ENCODE results near the gene AKAP12. TPM values are rescaled to one million over a fixed set of nuclear protein-coding genes. Genes with fewer than 3 reads are reported as not detected.

The AKAP12 gene
- total RNA-seq, 1 experiment from 2014 or later, result 90.0 TPM

- no peak for TF ChIP-seq IRF1 (CRISPR knock-in tag; IDR thresholded peaks at IDR 0.05)
Observed at GRCh38 chr6:151391471-151392413, 152.0 kb downstream of the AKAP12 start, which contains the start of gene ZBTB2 (continued).

- no peaks in the 10 kb centered on the region for H3K27me3 Mint-ChIP-seq (ENCODE audit: low read depth)
- ChIA-PET CTCF (interaction anchor here (1.1 kb wide), 1 partner anchor 14 kb away, joined by 3 read pairs; no protein-coding TSS in a partner anchor), POLR2A (no interaction called here)
- peak overlapping the region; percentile 93 for H3K4me3 Mint-ChIP-seq
- H3K36me3 Mint-ChIP-seq, result peaks cover 25% of the 10 kb centered on the region
- peak overlapping the region; percentile 99 for H3K27ac Mint-ChIP-seq
- TF ChIP-seq MLX (CRISPR knock-in tag; IDR thresholded peaks at IDR 0.05) (no peak), ELF4 (CRISPR knock-in tag; IDR thresholded peaks at IDR 0.05; ENCODE audit: low read depth) (no peak), USF2 (CRISPR knock-in tag; IDR thresholded peaks at IDR 0.05) (no peak), OVOL2 (CRISPR knock-in tag; IDR thresholded peaks at IDR 0.05; ENCODE audit: borderline replicate concordance) (no peak), ATF2 (CRISPR knock-in tag; IDR thresholded peaks at IDR 0.05; ENCODE audit: borderline replicate concordance, low read depth) (no peak), AFF4 (CRISPR knock-in tag; IDR thresholded peaks at IDR 0.05; ENCODE audit: borderline replicate concordance) (no peak), TEAD4 (CRISPR knock-in tag; IDR thresholded peaks at IDR 0.05) (no peak), MYBL2 (CRISPR knock-in tag; IDR thresholded peaks at IDR 0.05) (no peak), AR (CRISPR knock-in tag; IDR thresholded peaks at IDR 0.05) (no peak), ATF3 (CRISPR knock-in tag; conservative IDR thresholded peaks at IDR 0.05) (no peak), CTCF (IDR thresholded peaks at IDR 0.05) (no peak), NFATC4 (CRISPR knock-in tag; IDR thresholded peaks at IDR 0.05) (no peak), CREM (CRISPR knock-in tag; IDR thresholded peaks at IDR 0.05) (no peak), ZNF121 (CRISPR knock-in tag; IDR thresholded peaks at IDR 0.05) (no peak), ZBTB43 (CRISPR knock-in tag; IDR thresholded peaks at IDR 0.05) (no peak), MAX (CRISPR knock-in tag; IDR thresholded peaks at IDR 0.05) (no peak), ZBTB21 (CRISPR knock-in tag; IDR thresholded peaks at IDR 0.05; ENCODE audit: borderline replicate concordance) (no peak), RELA (CRISPR knock-in tag; IDR thresholded peaks at IDR 0.05; ENCODE audit: borderline replicate concordance) (no peak), PRRX2 (CRISPR knock-in tag; IDR thresholded peaks at IDR 0.05) (no peak)
- DNase-seq (ENCODE audit: low spot score) (no peak), ATAC-seq (no peak)
- H3K9me3 Mint-ChIP-seq, result no peaks in the 10 kb centered on the region
- H3K4me1 Mint-ChIP-seq, result peaks cover 47% of the 10 kb centered on the region
Observed at GRCh38 chr6:151392427-151392826, 152.7 kb downstream of the AKAP12 start.

Data from WTC11 (cell line).